GM12874 (cell line): ENCODE measurements around the gene DTYMK.

ENCODE experiments used
- TF ChIP-seq, protein P1 (sequence below): IDR thresholded peaks from 2 replicates; pipeline ENCODE4 v1.5.1; 2011; ENCODE audit warnings: low read depth, mild to moderate bottlenecking, control low read depth, low read length, moderate library complexity; ENCODE audit not compliant: insufficient read depth

The DTYMK gene

DNA sequence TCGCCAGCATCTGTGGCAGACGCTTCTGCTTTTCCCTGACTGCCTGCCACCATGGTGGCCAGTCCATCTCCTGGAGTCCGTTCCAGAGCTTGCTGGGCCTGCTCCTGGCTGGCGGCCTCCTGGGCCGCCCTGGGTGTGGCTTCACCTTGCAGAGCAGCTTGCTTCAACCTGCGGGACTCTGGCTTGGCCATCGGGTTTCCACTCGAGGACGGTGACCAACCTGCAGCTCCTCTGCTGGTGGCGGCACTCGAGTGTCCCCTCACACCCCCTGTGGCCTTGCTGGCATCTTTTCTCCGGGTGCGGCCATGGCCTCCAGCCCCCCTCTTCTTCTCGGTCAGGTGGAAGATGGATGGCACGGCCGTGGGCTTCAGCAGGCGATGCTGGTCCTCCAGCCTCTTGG lies 53.1 kb downstream of the DTYMK start:
- TF ChIP-seq, protein P1, sequence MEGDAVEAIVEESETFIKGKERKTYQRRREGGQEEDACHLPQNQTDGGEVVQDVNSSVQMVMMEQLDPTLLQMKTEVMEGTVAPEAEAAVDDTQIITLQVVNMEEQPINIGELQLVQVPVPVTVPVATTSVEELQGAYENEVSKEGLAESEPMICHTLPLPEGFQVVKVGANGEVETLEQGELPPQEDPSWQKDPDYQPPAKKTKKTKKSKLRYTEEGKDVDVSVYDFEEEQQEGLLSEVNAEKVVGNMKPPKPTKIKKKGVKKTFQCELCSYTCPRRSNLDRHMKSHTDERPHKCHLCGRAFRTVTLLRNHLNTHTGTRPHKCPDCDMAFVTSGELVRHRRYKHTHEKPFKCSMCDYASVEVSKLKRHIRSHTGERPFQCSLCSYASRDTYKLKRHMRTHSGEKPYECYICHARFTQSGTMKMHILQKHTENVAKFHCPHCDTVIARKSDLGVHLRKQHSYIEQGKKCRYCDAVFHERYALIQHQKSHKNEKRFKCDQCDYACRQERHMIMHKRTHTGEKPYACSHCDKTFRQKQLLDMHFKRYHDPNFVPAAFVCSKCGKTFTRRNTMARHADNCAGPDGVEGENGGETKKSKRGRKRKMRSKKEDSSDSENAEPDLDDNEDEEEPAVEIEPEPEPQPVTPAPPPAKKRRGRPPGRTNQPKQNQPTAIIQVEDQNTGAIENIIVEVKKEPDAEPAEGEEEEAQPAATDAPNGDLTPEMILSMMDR, result no peak

DNA sequence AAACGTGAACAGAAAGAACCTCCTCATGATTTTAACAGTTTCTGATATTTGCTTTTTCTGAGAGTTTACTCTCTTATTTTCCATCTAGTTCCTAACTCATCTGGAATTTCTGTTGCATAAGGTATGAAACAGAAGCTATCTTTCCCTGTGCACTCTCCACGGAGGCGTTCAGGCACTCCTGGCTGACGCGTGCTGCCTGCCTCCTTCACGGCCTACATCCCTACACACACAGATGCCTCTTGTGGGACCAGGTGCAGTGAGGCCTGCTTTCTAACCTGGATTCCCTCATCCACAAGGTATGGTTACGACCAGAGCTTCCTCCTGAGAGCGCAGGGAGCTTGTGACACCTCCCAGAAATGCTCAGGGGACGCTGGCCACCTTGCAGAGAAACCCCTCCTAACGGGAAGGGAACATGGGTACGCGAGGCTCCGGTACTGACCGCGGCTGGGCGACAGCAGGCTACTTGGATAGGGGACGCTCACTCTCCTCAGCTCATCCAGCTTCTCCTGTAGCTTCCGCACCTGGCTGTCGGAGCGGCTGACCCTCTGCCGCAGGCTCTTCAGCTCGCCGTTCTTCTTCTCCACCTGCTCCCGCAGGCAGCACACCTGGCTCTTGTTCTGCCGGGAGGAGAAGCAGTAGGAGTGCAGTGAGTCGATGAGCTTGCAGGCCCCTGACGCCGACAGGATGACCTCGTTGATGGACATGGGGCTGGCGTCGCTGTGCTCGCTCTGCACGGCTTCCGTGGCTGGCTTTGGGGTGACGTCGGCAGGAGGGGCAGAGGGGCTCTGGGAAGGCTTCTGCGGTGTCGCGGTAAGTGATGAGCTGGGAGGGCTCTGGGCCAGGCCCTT lies 53.9 kb downstream of the DTYMK start:
- TF ChIP-seq, protein P1, result no peak

- TF ChIP-seq, protein P1, result no peak
Measured at GRCh38 chr2:241629762-241630435, 56.7 kb downstream of the DTYMK start.

DNA sequence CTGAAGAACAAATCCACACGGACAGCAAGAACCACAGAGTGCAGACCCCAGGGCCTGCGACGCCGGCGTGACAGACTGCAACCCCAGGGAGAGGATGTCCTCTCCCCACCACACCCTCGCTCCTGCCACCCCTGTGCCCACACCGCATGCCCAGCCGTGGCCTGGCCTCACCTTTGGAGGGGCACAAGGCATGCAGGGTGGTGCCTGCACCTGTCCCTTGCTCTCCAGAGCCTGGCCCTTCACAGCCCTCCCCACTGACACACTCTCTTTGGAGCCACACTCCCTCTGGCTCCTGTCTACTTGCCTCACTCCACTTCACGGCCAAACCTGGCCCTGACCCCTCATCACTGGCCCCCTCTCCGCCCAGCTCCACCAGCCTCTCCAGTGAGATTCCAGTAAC lies 58.9 kb downstream of the DTYMK start:
- TF ChIP-seq, protein P1, result no peak
